K562 (cell line): Measurements from ENCODE around the gene LTK. TPM values are rescaled to one million over a fixed set of nuclear protein-coding genes. Genes with fewer than 3 reads are reported as not detected.

ENCODE experiments used
- ATF6 ChIP-seq: sonication (generic); formaldehyde crosslinking; IDR thresholded peaks from 2 replicates; pipeline ENCODE4 v1.4.0; 2020; ENCODE audit warnings: mild to moderate bottlenecking, missing genetic modification reagents
- CBFB ChIP-seq: sonication (generic); formaldehyde crosslinking; IDR thresholded peaks from 2 replicates; pipeline ENCODE4 v1.4.0; 2020; ENCODE audit warnings: mild to moderate bottlenecking, missing genetic modification reagents
- CBX2 ChIP-seq: fragments of 200-600 bp; sonication (generic); IDR thresholded peaks from one replicate; pipeline ENCODE4 v1.6.1; 2012; ENCODE audit warnings: mild to moderate bottlenecking, low read length, inconsistent platforms; ENCODE audit not compliant: insufficient read depth, poor library complexity, severe bottlenecking
- EWSR1 ChIP-seq: fragments of 450-650 bp; IDR thresholded peaks from 2 replicates; pipeline ENCODE4 v1.6.1; 2018; ENCODE audit warnings: borderline replicate concordance, mild to moderate bottlenecking, low read depth, moderate library complexity; ENCODE audit not compliant: partially characterized antibody
- HEY1 ChIP-seq: fragments of 250-450 bp; sonication (Bioruptor Pico); IDR thresholded peaks from 2 replicates; pipeline ENCODE4 v1.5.0; 2020; ENCODE audit warnings: mild to moderate bottlenecking, moderate library complexity, borderline replicate concordance
- HINFP ChIP-seq: fragments of 450-650 bp; conservative IDR thresholded peaks from 2 replicates; pipeline ENCODE4 v1.6.1; 2016; ENCODE audit warnings: missing genetic modification characterization, low read depth, mild to moderate bottlenecking, control low read depth, missing compliant biosample characterization
- KLF6 ChIP-seq: fragments of 250-450 bp; sonication (Bioruptor Pico); IDR thresholded peaks from 2 replicates; pipeline ENCODE4 v1.4.0; 2020; ENCODE audit warnings: mild to moderate bottlenecking, moderate library complexity, borderline replicate concordance
- MTA3 ChIP-seq: fragments of 450-650 bp; formaldehyde crosslinking; IDR thresholded peaks from 2 replicates; pipeline ENCODE4 v1.6.1; 2017; ENCODE audit warnings: mild to moderate bottlenecking, borderline replicate concordance
- NCOR1 ChIP-seq: fragments of 450-650 bp; IDR thresholded peaks from 2 replicates; pipeline ENCODE4 v1.6.1; 2016; ENCODE audit warnings: mild to moderate bottlenecking, moderate library complexity
- PATZ1 ChIP-seq: fragments of 250-450 bp; sonication (Bioruptor Pico); IDR thresholded peaks from 2 replicates; pipeline ENCODE4 v1.5.0; 2020; ENCODE audit warnings: mild to moderate bottlenecking, borderline replicate concordance
- RBM15 ChIP-seq: fragments of 200-400 bp; formaldehyde crosslinking; IDR thresholded peaks from 2 replicates; pipeline ENCODE4 v1.6.1; 2018; ENCODE audit warnings: mild to moderate bottlenecking, low read length, moderate library complexity; ENCODE audit not compliant: insufficient read depth
- RREB1 ChIP-seq: fragments of 250-450 bp; sonication (Bioruptor Pico); IDR thresholded peaks from 2 replicates; pipeline ENCODE4 v1.4.0; 2020
- SRSF9 ChIP-seq: fragments of 200-400 bp; formaldehyde crosslinking; IDR thresholded peaks from 2 replicates; pipeline ENCODE4 v1.6.1; 2017; ENCODE audit warnings: low read depth, low read length, borderline replicate concordance
- YBX1 ChIP-seq: fragments of 450-650 bp; IDR thresholded peaks from 2 replicates; pipeline ENCODE4 v1.7.1; 2016; ENCODE audit warnings: mild to moderate bottlenecking
- ZNF695 ChIP-seq: fragments of 450-650 bp; formaldehyde crosslinking; IDR thresholded peaks from 2 replicates; pipeline ENCODE4 v1.4.0; 2020; ENCODE audit warnings: mild to moderate bottlenecking, moderate library complexity
- polyA plus RNA-seq, 8 experiments: library from polyadenylated mRNA; depleted of rRNA in 4 of 8; stranded (reverse) in 5 of 8; unstranded in 3 of 8; fragments of >200 nt; fragmentation: Nextera tagmentation in 2 of 8; fragmentation: Illumina TruSeq in 1 of 8; extraction: Ambion mirVana in 2 of 8; extraction: Trizol in 1 of 8; gene quantifications; 2 replicates each; pipeline versions ENCODE4 v1.2.1 to v1.2.3, GENCODE V29; 2011 to 2014; ENCODE audit warnings: inconsistent platforms in 1 of 8, missing spikeins in 1 of 8
- total RNA-seq, 7 experiments: library from RNA; depleted of rRNA in 6 of 7; stranded (reverse); fragments of >200 nt in 6 of 7; fragmentation: Illumina TruSeq in 2 of 7; extraction: Trizol in 2 of 7; gene quantifications; 2 replicates each; pipeline versions ENCODE4 v1.2.1 to v1.2.3, GENCODE V29; 2011 to 2021; ENCODE audit warnings: low replicate concordance in 1 of 7

LTK gene
- total and polyA plus RNA-seq, 9 of the 15 experiments (the other 6 are each of a cell fraction or from before 2014, with no cell fraction given): 0.25 to 4.4 (median 1.8) TPM

- TF ChIP-seq RREB1 (CRISPR knock-in tag) (no peak), HINFP (tag) (no peak), CBX2 (no peak), KLF6 (CRISPR knock-in tag) (peak; percentile 23; the same call in 1 of the 2 replicates), ATF6 (CRISPR knock-in tag) (no peak), CBFB (CRISPR knock-in tag) (0 out of 2 replicates have a peak, but pooled peaks have one; percentile 49), PATZ1 (no peak), YBX1 (no peak), EWSR1 (no peak), HEY1 (CRISPR knock-in tag) (no peak), RBM15 (no peak), SRSF9 (no peak), ZNF695 (CRISPR knock-in tag) (no peak), NCOR1 (no peak), MTA3 (no peak)
These were observed 17.7 kb downstream of the LTK start (continued) for GRCh38 chr15:41495736-41496599.
